PFSK-1 (cell line): ENCODE measurements around the gene IGLL5.

Source experiments
- FOXP2 ChIP-seq: optimal IDR thresholded peaks from 2 replicates; pipeline ENCODE3; 2011; ENCODE audit warnings: borderline replicate concordance, control low read depth, inconsistent platforms; ENCODE audit not compliant: insufficient read depth; ENCODE audit errors: extremely low read length, extremely low read depth
- POLR2AphosphoS5 ChIP-seq: IDR thresholded peaks from 2 replicates; pipeline ENCODE4 v1.6.1; 2012; ENCODE audit warnings: low read depth, mild to moderate bottlenecking, control low read depth, low read length, moderate library complexity
- SIN3A ChIP-seq: IDR thresholded peaks from 2 replicates; pipeline ENCODE4 v1.6.1; 2012; ENCODE audit warnings: mild to moderate bottlenecking, low read length, moderate library complexity, borderline replicate concordance; ENCODE audit not compliant: insufficient read depth
- TAF1 ChIP-seq: IDR thresholded peaks from 2 replicates; pipeline ENCODE4 v1.6.1; 2012; ENCODE audit warnings: low read length, control low read depth, borderline replicate concordance; ENCODE audit not compliant: insufficient read depth
- TF ChIP-seq, protein P1 (sequence below), 2 experiments: IDR thresholded peaks; 2 replicates each; pipeline versions ENCODE4 v1.6.1 to v1.8.0; 2011 to 2012; ENCODE audit warnings: low read depth in 2 of 2, low read length in 2 of 2, control low read depth in 1 of 2, inconsistent platforms in 1 of 2, mild to moderate bottlenecking in 1 of 2, moderate library complexity in 1 of 2; ENCODE audit not compliant: insufficient read depth in 1 of 2

Gene IGLL5

DNA sequence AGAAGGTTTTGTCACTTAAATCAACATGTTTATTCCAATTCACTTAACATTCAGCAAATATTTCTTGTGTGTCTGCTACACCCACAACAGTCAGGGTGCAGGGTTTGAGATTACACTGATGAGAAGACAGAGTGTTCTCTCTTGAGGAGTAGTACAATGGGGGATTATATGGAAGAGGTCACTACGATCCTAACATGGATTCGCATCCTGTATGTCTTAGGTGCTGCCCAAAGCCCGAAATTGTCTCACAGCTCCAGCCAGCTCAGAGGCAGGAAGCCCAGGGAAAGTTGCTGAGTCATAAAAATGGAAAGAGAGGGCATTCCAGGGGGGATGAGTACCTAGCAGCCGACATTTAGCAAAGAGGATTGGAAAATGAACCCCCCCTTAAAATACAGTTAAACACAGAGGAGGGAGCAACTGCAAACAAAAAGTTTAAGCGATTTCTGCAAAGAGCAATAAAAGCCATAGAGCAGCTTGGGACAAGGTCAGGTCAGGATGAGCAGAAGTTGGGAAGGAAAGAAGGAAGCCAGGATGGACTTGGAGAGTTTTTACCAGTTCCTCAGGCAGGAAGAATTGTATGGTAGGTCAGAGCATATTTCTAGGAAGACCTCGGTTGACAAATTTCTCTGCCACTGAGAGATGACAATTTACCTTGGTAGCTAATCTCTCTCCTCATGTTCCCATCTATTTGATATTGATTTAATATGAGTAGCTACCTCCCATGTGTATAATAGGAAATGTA lies 49.5 kb downstream of the IGLL5 start:
- TF ChIP-seq, protein P1, sequence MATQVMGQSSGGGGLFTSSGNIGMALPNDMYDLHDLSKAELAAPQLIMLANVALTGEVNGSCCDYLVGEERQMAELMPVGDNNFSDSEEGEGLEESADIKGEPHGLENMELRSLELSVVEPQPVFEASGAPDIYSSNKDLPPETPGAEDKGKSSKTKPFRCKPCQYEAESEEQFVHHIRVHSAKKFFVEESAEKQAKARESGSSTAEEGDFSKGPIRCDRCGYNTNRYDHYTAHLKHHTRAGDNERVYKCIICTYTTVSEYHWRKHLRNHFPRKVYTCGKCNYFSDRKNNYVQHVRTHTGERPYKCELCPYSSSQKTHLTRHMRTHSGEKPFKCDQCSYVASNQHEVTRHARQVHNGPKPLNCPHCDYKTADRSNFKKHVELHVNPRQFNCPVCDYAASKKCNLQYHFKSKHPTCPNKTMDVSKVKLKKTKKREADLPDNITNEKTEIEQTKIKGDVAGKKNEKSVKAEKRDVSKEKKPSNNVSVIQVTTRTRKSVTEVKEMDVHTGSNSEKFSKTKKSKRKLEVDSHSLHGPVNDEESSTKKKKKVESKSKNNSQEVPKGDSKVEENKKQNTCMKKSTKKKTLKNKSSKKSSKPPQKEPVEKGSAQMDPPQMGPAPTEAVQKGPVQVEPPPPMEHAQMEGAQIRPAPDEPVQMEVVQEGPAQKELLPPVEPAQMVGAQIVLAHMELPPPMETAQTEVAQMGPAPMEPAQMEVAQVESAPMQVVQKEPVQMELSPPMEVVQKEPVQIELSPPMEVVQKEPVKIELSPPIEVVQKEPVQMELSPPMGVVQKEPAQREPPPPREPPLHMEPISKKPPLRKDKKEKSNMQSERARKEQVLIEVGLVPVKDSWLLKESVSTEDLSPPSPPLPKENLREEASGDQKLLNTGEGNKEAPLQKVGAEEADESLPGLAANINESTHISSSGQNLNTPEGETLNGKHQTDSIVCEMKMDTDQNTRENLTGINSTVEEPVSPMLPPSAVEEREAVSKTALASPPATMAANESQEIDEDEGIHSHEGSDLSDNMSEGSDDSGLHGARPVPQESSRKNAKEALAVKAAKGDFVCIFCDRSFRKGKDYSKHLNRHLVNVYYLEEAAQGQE (IDR thresholded peaks at IDR 0.05; ENCODE audit: insufficient read depth in 1 of 2, low read depth in 2 of 2, low read length in 2 of 2), result no peak
- no peak for TF ChIP-seq TAF1
- TF ChIP-seq POLR2AphosphoS5, result no peak
- TF ChIP-seq FOXP2, result no peak
- no peak for TF ChIP-seq SIN3A

DNA sequence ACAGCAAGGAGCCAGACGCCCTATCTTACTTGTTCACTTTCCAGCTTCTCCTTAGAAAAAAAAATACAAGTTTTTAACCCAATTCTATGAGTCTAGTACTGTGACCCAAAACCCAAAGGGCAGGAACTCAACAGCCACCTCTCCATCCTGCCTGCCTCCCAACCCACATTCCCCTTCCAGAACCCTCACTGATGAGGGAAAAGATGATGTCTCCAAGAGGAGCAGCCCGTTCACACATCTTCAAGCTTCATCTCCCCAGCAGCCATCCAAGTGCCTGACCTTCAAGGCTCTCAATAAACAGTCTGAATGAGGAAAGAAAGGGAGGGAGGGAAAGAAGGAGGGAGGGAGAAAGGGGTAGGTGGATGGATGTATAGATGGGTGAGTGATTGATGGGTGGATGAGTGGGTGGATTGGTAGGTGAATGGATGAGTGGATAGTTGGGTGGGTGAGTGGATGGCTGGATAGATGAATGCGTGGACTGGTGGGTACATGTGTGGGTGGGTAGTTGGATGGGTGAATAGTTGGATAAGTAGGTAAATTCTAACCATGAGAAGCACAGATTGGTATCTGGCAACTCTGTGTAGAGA lies 50.4 kb downstream of the IGLL5 start:
- TF ChIP-seq POLR2AphosphoS5, result no peak
- TF ChIP-seq, protein P1 (IDR thresholded peaks at IDR 0.05; ENCODE audit: insufficient read depth in 1 of 2, low read depth in 2 of 2, low read length in 2 of 2), result no peak
- no peak for TF ChIP-seq SIN3A
- no peak for TF ChIP-seq FOXP2

DNA sequence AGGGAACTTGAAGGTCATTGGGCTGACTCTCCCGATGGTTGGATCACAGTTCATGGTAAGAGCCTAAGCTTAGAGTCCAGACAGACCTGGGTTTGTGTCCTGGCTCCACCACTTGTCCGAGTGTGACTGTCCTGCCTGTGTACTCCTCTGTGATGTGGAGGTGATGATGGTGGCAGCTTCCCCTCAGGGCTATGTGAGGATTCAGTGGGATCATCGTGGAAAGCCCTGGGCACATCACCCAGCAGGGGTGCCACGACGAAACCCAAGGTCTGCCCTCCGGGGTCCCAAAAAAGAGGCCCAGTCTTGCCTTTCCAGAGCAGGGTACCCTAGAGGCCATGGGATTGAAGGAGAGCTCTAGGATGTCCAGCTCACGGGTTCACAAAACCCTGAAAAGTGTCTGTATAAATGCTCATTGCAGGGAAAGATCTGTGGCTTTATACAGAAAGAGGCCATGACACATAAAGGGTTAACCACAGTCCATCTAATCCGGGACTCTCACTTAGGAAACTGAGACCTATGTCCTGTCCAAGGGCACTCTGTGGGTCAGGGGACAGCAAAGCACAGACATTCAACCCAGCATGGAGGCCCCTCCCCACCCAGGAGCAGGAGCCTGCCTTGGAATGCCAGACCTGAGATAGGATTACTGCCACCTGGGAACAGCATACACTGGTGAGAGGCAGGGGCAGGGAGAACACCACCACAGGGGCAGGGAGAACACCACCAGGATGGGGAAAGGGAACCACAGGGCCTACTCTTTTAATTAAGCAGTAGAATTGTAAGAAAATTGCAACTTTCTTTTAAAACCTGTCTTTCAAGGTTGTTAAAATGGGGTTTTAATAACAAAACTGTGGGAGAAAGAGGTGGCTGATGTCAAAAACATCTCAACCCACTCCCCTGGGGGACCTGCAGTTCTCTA lies 51.3 kb downstream of the IGLL5 start:
- TF ChIP-seq POLR2AphosphoS5, result no peak
- TF ChIP-seq SIN3A, result no peak
- TF ChIP-seq TAF1, result no peak
- TF ChIP-seq, protein P1 (IDR thresholded peaks at IDR 0.05; ENCODE audit: insufficient read depth in 1 of 2, low read depth in 2 of 2, low read length in 2 of 2), result no peak
- TF ChIP-seq FOXP2, result no peak

DNA sequence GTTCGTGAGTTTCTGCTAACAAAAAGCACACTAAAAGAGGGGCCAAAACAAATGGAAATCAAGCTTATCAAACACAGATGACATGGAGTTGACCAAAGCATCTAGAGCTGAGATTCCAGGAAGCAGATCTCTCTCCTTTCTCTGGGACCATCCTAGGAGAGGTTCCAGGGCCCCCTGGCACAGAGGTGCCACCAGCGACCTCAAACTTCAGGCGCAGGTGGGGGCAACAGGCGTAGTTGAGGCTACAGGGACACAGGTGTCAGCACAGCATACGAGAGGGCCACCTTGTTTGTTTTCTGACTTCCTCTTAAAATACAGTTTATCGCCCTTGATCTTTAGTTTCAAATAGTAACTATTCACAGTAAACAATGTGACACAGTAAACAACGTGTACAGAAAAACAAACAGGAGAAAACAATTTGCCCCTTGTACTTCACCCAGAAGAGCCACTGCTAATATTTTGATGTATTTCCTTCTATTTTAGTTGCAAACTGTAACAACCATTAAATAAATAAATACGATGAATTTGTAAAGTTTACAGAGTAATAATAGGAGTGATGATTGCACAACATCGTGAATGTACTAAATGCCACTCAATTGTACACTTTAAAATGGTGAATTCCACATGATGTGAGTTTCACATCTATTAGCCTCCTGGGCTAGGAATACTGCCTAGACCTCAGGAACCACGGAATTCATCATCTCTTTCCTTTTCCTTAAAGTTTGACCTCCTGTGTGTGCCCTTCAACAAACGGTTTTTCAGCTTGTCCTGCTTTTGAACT lies 52.2 kb downstream of the IGLL5 start:
- TF ChIP-seq, protein P1 (IDR thresholded peaks at IDR 0.05; ENCODE audit: insufficient read depth in 1 of 2, low read depth in 2 of 2, low read length in 2 of 2), result no peak
- TF ChIP-seq SIN3A, result no peak
- TF ChIP-seq TAF1, result no peak
- no peak for TF ChIP-seq FOXP2
- TF ChIP-seq POLR2AphosphoS5, result no peak
